ENCODE data around the gene SBF2.

The SBF2 gene

GRCh38 chr11:10293423-10294289 is at the start of gene SBF2:
SBF2 (minus strand) TSS chr11:10294219; CDS start chr11:10294069, 150 bp downstream.
- in situ Hi-C loops (cut with MboI; ENCODE audit: low sequenced_read_pairs), result no loop called here

GRCh38 chr11:10338287-10338686 is 44.3 kb upstream of the SBF2 start:
- in situ Hi-C loops (cut with MboI; ENCODE audit: low sequenced_read_pairs), result no loop called here

GRCh38 chr11:10333490-10333889 is 39.5 kb upstream of the SBF2 start:
- in situ Hi-C loops (cut with MboI; ENCODE audit: low sequenced_read_pairs), result no loop called here

GRCh38 chr11:10331548-10332289 is 37.7 kb upstream of the SBF2 start:
- in situ Hi-C loops (cut with MboI; ENCODE audit: low sequenced_read_pairs), result no loop called here

GRCh38 chr11:10329935-10330334 is 35.9 kb upstream of the SBF2 start:
- in situ Hi-C loops (cut with MboI; ENCODE audit: low sequenced_read_pairs), result no loop called here

- in situ Hi-C loops (cut with MboI; ENCODE audit: low sequenced_read_pairs), result no loop called here
Measured at GRCh38 chr11:10329356-10329755, 35.3 kb upstream of the SBF2 start.

GRCh38 chr11:10328314-10329098 is 34.5 kb upstream of the SBF2 start:
- in situ Hi-C loops (cut with MboI; ENCODE audit: low sequenced_read_pairs), result no loop called here

- in situ Hi-C loops (cut with MboI; ENCODE audit: low sequenced_read_pairs), result no loop called here
Measured at GRCh38 chr11:10327254-10327653, 33.2 kb upstream of the SBF2 start.

GRCh38 chr11:10326012-10326964 is 32.3 kb upstream of the SBF2 start:
- in situ Hi-C loops (cut with MboI; ENCODE audit: low sequenced_read_pairs), result no loop called here

GRCh38 chr11:10325277-10326011 is 31.4 kb upstream of the SBF2 start:
- in situ Hi-C loops (cut with MboI; ENCODE audit: low sequenced_read_pairs), result no loop called here

GRCh38 chr11:10324474-10324873 is 30.5 kb upstream of the SBF2 start:
- in situ Hi-C loops (cut with MboI; ENCODE audit: low sequenced_read_pairs), result no loop called here

GRCh38 chr11:10323793-10324170 is 29.8 kb upstream of the SBF2 start:
- in situ Hi-C loops (cut with MboI; ENCODE audit: low sequenced_read_pairs), result no loop called here

GRCh38 chr11:10322830-10323792 is 29.1 kb upstream of the SBF2 start:
- in situ Hi-C loops (cut with MboI; ENCODE audit: low sequenced_read_pairs), result no loop called here

GRCh38 chr11:10322401-10322800 is 28.4 kb upstream of the SBF2 start:
- in situ Hi-C loops (cut with MboI; ENCODE audit: low sequenced_read_pairs), result no loop called here

- in situ Hi-C loops (cut with MboI; ENCODE audit: low sequenced_read_pairs), result no loop called here
Measured at GRCh38 chr11:10320736-10321465, 26.9 kb upstream of the SBF2 start.

GRCh38 chr11:10319702-10320558 is 25.9 kb upstream of the SBF2 start:
- in situ Hi-C loops (cut with MboI; ENCODE audit: low sequenced_read_pairs), result no loop called here

GRCh38 chr11:10318527-10318802 is 24.4 kb upstream of the SBF2 start:
- in situ Hi-C loops (cut with MboI; ENCODE audit: low sequenced_read_pairs), result no loop called here
